ENCODE measurements around the gene GTF3C2. TPM values are rescaled to one million over a fixed set of nuclear protein-coding genes. Genes with fewer than 3 reads are reported as not detected.
"Not testable (repeated sequence)": the region's sequence is repeated elsewhere in the genome, so short reads cannot be mapped to it uniquely, and the experiment has no call there.

Gene GTF3C2
- total and polyA plus RNA-seq, 4 donors = 37.8 to 60.5 (median 43.0) TPM

GRCh38 chr2:27303093-27304025, 53.2 kb downstream of the GTF3C2 start:
- no peak overlapping the region for H3K27ac ChIP-seq (ENCODE audit: low read depth, low read length)
- H3K4me3 ChIP-seq (ENCODE audit: low read depth, low read length) = no peak overlapping the region
- H3K9me3 ChIP-seq (ENCODE audit: control insufficient read depth, insufficient read depth, low read length) = no peaks in the 10 kb centered on the region
- H3K27me3 ChIP-seq (ENCODE audit: control insufficient read depth, insufficient read depth, low read length) = peaks cover 37% of the 10 kb centered on the region
- WGBS (ENCODE audit: insufficient coverage) = 46% methylated on average over 17 of the region's 25 CpGs
- DNase-seq (ENCODE audit: low read depth in 4 of 6, low spot score in 6 of 6) = peak in 2 of 6 donors; percentile 69 to 84
- H3K36me3 ChIP-seq (ENCODE audit: control insufficient read depth, insufficient read depth, low read length) = peaks cover 4% of the 10 kb centered on the region
- H3K4me1 ChIP-seq (ENCODE audit: control insufficient read depth, insufficient read depth, low read length) = peaks cover 27% of the 10 kb centered on the region

DNA sequence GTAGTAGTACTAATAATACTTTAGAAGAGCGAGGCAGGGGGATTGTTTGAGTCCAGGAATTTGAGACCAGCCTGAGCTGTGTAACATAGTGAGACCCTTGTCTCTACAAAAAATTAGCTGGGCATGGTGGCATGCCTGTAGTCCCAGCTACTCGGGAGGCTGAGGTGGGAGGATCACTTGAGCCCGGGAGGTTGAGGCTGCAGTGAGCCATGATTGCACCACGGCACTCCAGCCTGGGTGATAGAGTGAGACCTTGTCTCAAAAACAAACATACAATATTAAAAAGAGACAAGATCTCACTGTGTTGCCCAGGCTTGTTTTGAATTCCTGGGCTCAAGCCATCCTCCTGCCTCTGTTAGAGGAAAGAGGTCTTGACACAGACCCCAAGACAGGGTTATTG, 56.0 kb downstream of the GTF3C2 start:
- H3K9me3 ChIP-seq (ENCODE audit: control insufficient read depth, insufficient read depth, low read length); H3K4me1 ChIP-seq (ENCODE audit: control insufficient read depth, insufficient read depth, low read length); H3K4me3 ChIP-seq (ENCODE audit: low read depth, low read length); DNase-seq (ENCODE audit: low read depth in 4 of 6, low spot score in 6 of 6); H3K36me3 ChIP-seq (ENCODE audit: control insufficient read depth, insufficient read depth, low read length); H3K27ac ChIP-seq (ENCODE audit: low read depth, low read length): not testable (repeated sequence)
- 100% methylated on average over 1 of the region's 4 CpGs for WGBS (ENCODE audit: insufficient coverage)
- H3K27me3 ChIP-seq (ENCODE audit: control insufficient read depth, insufficient read depth, low read length) = peaks cover 14% of the 10 kb centered on the region

GRCh38 chr2:27298391-27299080, 58.0 kb downstream of the GTF3C2 start:
- no peak overlapping the region for H3K27ac ChIP-seq (ENCODE audit: low read depth, low read length)
- WGBS (ENCODE audit: insufficient coverage) = 84% methylated on average over 17 of the region's 18 CpGs

GRCh38 chr2:27297195-27297594, 59.4 kb downstream of the GTF3C2 start:
- Histone ChIP-seq H3K4me3 (ENCODE audit: low read depth, low read length) (no peak overlapping the region), H3K9me3 (ENCODE audit: control insufficient read depth, insufficient read depth, low read length) (no peaks in the 10 kb centered on the region), H3K27ac (ENCODE audit: low read depth, low read length) (no peak overlapping the region), H3K4me1 (ENCODE audit: control insufficient read depth, insufficient read depth, low read length) (no peaks in the 10 kb centered on the region), H3K27me3 (ENCODE audit: control insufficient read depth, insufficient read depth, low read length) (peaks cover 5% of the 10 kb centered on the region), H3K36me3 (ENCODE audit: control insufficient read depth, insufficient read depth, low read length) (no peaks in the 10 kb centered on the region)
- no peak for DNase-seq (ENCODE audit: low read depth in 4 of 6, low spot score in 6 of 6)
- WGBS (ENCODE audit: insufficient coverage) = no CpG with 5 or more reads among the region's 3 CpGs

More at GRCh38 chr2:27298391-27299080, 58.0 kb downstream of the GTF3C2 start:
- H3K27me3 ChIP-seq (ENCODE audit: control insufficient read depth, insufficient read depth, low read length) = peaks cover 3% of the 10 kb centered on the region
- H3K4me1 ChIP-seq (ENCODE audit: control insufficient read depth, insufficient read depth, low read length) = peaks cover 5% of the 10 kb centered on the region
- H3K36me3 ChIP-seq (ENCODE audit: control insufficient read depth, insufficient read depth, low read length) = no peaks in the 10 kb centered on the region
- H3K4me3 ChIP-seq (ENCODE audit: low read depth, low read length) = no peak overlapping the region
- DNase-seq (ENCODE audit: low read depth in 4 of 6, low spot score in 6 of 6) = no peak
- H3K9me3 ChIP-seq (ENCODE audit: control insufficient read depth, insufficient read depth, low read length) = no peaks in the 10 kb centered on the region

DNA sequence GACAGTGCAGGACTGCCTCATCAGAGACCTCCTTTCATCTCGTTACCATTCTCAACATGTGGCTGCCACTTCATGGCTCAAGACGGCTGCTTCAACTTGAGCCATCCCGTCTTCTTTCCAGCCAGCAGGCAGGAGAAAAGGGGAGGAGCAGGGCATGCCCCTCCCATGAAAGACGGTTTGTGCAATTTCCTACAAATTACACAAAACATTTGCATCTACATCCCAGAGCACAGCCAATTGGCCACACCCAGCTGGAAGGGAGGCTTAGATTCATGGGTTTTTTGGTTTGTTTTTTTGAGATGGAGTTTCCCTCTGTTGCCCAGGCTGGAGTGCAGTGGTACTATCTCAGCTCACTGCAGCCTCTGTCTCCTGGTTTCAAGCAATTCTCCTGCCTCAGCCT, 60.1 kb downstream of the GTF3C2 start:
- Histone ChIP-seq H3K27me3 (ENCODE audit: control insufficient read depth, insufficient read depth, low read length) (peaks cover 12% of the 10 kb centered on the region), H3K27ac (ENCODE audit: low read depth, low read length) (no peak overlapping the region), H3K36me3 (ENCODE audit: control insufficient read depth, insufficient read depth, low read length) (no peaks in the 10 kb centered on the region), H3K9me3 (ENCODE audit: control insufficient read depth, insufficient read depth, low read length) (no peaks in the 10 kb centered on the region), H3K4me1 (ENCODE audit: control insufficient read depth, insufficient read depth, low read length) (no peaks in the 10 kb centered on the region), H3K4me3 (ENCODE audit: low read depth, low read length) (no peak overlapping the region)
- 55% methylated on average over 3 of the region's 4 CpGs for WGBS (ENCODE audit: insufficient coverage)
- DNase-seq (ENCODE audit: low read depth in 4 of 6, low spot score in 6 of 6) = no peak

DNA sequence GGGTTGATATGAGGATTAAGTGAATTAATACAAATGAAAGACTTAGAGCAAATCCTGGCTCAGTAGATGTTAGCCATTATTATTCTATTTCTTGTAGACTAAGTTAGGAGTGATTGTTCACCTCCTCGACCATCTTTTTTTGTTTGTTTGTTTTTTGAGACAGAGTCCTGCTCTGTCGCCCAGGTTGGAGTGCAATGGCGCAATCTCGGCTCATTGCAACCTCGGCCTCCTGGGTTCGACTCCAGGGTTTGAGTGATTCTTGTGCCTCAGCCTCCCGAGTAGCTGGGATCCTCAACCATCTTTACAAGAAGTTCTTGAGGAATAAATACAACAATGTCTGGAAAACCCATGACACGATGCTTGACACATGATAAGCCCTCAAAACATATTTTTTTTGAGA, 61.6 kb downstream of the GTF3C2 start:
- 93% methylated on average over 7 of the region's 8 CpGs for WGBS (ENCODE audit: insufficient coverage)
- no peak for DNase-seq (ENCODE audit: low read depth in 4 of 6, low spot score in 6 of 6)
- H3K4me1 ChIP-seq (ENCODE audit: control insufficient read depth, insufficient read depth, low read length) = no peaks in the 10 kb centered on the region
- no peak overlapping the region for H3K4me3 ChIP-seq (ENCODE audit: low read depth, low read length)
- H3K27me3 ChIP-seq (ENCODE audit: control insufficient read depth, insufficient read depth, low read length) = peaks cover 12% of the 10 kb centered on the region
- no peaks in the 10 kb centered on the region for H3K36me3 ChIP-seq (ENCODE audit: control insufficient read depth, insufficient read depth, low read length)
- H3K27ac ChIP-seq (ENCODE audit: low read depth, low read length) = no peak overlapping the region
- H3K9me3 ChIP-seq (ENCODE audit: control insufficient read depth, insufficient read depth, low read length) = no peaks in the 10 kb centered on the region

DNA sequence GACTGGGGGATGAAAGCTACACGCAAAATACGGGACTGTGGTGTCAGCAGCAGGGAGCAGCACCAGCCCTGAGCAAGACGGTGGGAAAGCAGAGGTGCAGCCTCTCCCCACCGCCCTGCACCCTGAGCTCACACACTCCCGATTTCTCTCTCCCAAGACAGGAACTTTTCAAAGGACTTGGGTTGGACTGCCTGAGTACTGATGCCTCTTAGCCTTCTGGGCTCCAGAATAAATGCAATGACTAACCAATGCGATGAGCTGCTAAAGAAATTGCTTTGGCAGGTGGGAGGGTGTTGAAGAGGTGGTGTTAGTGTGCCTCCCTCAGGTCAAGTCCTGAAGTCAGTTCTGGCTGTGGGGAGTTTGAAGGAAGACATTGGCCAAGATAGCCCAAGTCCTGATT, 64.7 kb downstream of the GTF3C2 start:
- H3K27me3 ChIP-seq (ENCODE audit: control insufficient read depth, insufficient read depth, low read length) = peaks cover 12% of the 10 kb centered on the region

DNA sequence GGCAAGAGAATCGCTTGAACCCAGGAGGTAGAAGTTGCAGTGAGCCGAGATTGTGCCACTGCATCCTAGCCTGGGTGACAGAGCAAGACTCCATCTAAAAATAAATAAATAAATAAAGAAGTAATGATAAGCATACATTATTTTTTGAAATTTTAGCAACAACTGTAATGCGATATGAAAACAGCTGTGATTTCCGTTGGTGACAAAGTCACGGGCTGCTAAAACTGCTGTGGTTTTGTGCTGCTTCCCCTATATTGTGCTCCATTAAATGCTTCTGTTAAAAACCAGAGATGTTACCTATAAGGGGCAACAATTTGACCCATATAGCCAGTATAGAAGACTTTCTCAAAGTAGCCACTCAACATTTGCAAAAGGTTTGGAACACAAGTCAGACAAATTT, 66.0 kb downstream of the GTF3C2 start:
- Histone ChIP-seq H3K9me3 (ENCODE audit: control insufficient read depth, insufficient read depth, low read length) (no peaks in the 10 kb centered on the region), H3K4me3 (ENCODE audit: low read depth, low read length) (no peak overlapping the region), H3K27me3 (ENCODE audit: control insufficient read depth, insufficient read depth, low read length) (peaks cover 11% of the 10 kb centered on the region), H3K27ac (ENCODE audit: low read depth, low read length) (no peak overlapping the region), H3K4me1 (ENCODE audit: control insufficient read depth, insufficient read depth, low read length) (no peaks in the 10 kb centered on the region), H3K36me3 (ENCODE audit: control insufficient read depth, insufficient read depth, low read length) (no peaks in the 10 kb centered on the region)
- WGBS (ENCODE audit: insufficient coverage) = 90% methylated on average over 2 of the region's 5 CpGs
- DNase-seq (ENCODE audit: low read depth in 4 of 6, low spot score in 6 of 6) = no peak

More for the DNA sequence above, 64.7 kb downstream of the GTF3C2 start:
- Histone ChIP-seq H3K27ac (ENCODE audit: low read depth, low read length) (no peak overlapping the region), H3K36me3 (ENCODE audit: control insufficient read depth, insufficient read depth, low read length) (no peaks in the 10 kb centered on the region), H3K9me3 (ENCODE audit: control insufficient read depth, insufficient read depth, low read length) (no peaks in the 10 kb centered on the region), H3K4me1 (ENCODE audit: control insufficient read depth, insufficient read depth, low read length) (no peaks in the 10 kb centered on the region), H3K4me3 (ENCODE audit: low read depth, low read length) (no peak overlapping the region)
- WGBS (ENCODE audit: insufficient coverage) = 18% methylated on average over 5 of the region's 6 CpGs
- DNase-seq (ENCODE audit: low read depth in 4 of 6, low spot score in 6 of 6) = no peak

- no CpG with 5 or more reads among the region's 3 CpGs for WGBS (ENCODE audit: insufficient coverage)
- H3K36me3 ChIP-seq (ENCODE audit: control insufficient read depth, insufficient read depth, low read length) = no peaks in the 10 kb centered on the region
- H3K4me3 ChIP-seq (ENCODE audit: low read depth, low read length) = no peak overlapping the region
- peaks cover 15% of the 10 kb centered on the region for H3K27me3 ChIP-seq (ENCODE audit: control insufficient read depth, insufficient read depth, low read length)
- no peak overlapping the region for H3K27ac ChIP-seq (ENCODE audit: low read depth, low read length)
- no peak for DNase-seq (ENCODE audit: low read depth in 4 of 6, low spot score in 6 of 6)
- no peaks in the 10 kb centered on the region for H3K4me1 ChIP-seq (ENCODE audit: control insufficient read depth, insufficient read depth, low read length)
- H3K9me3 ChIP-seq (ENCODE audit: control insufficient read depth, insufficient read depth, low read length) = no peaks in the 10 kb centered on the region
These were observed 68.0 kb downstream of the GTF3C2 start for GRCh38 chr2:27288610-27289009.
